DND-41 (cell line): ENCODE measurements around the gene SVIL.

Experiments used
- ATAC-seq: fragments of 200-7000 bp; cut with Tn5 transposase; 3 replicates; pipeline ENCODE4 v1.9.1; 2021; ENCODE audit warnings: low read depth; ENCODE audit not compliant: insufficient read depth
- DNase-seq: peaks from one replicate; pipeline ENCODE4 v3.0.0-alpha.2; 2020
- H2AFZ ChIP-seq: 2 replicates; pipeline ENCODE4 v1.6.0; 2012; ENCODE audit warnings: low read depth, low read length
- H3K27ac ChIP-seq: 2 replicates; pipeline ENCODE4 v1.5.1; 2012; ENCODE audit warnings: low read length, inconsistent platforms
- H3K27me3 ChIP-seq: fragments of 200-600 bp; sonication (generic); 2 replicates; pipeline ENCODE4 v1.6.0; 2012; ENCODE audit warnings: low read length, mild to moderate bottlenecking, inconsistent platforms; ENCODE audit not compliant: insufficient read depth, poor library complexity
- H3K36me3 ChIP-seq: 2 replicates; pipeline ENCODE4 v1.5.1; 2012; ENCODE audit warnings: low read length, inconsistent platforms; ENCODE audit not compliant: insufficient read depth
- H3K4me1 ChIP-seq: 2 replicates; pipeline ENCODE4 v1.5.1; 2012; ENCODE audit warnings: mild to moderate bottlenecking, low read length; ENCODE audit not compliant: insufficient read depth
- H3K4me2 ChIP-seq: 2 replicates; pipeline ENCODE4 v1.6.0; 2012; ENCODE audit warnings: mild to moderate bottlenecking, moderate library complexity, low read length, inconsistent platforms; ENCODE audit not compliant: insufficient read depth
- H3K4me3 ChIP-seq, 2 experiments: fragments of 200-600 bp in 1 of 2; shearing (Covaris generic) in 1 of 2; 2 replicates each; pipeline ENCODE4 v1.5.1; 2012 to 2016; ENCODE audit warnings: inconsistent platforms in 2 of 2, low read length in 2 of 2, mild to moderate bottlenecking in 2 of 2, low read depth in 1 of 2, moderate library complexity in 1 of 2
- H3K79me2 ChIP-seq: 2 replicates; pipeline ENCODE4 v1.6.0; 2012; ENCODE audit warnings: low read length, inconsistent platforms; ENCODE audit not compliant: insufficient read depth
- H3K9ac ChIP-seq: 2 replicates; pipeline ENCODE4 v1.6.0; 2012; ENCODE audit warnings: low read depth, mild to moderate bottlenecking, inconsistent platforms, low read length, moderate library complexity
- H3K9me3 ChIP-seq: 2 replicates; pipeline ENCODE4 v1.5.1; 2012; ENCODE audit warnings: low read length, moderate library complexity, mild to moderate bottlenecking, inconsistent platforms; ENCODE audit not compliant: insufficient read depth, severe bottlenecking
- H4K20me1 ChIP-seq: 2 replicates; pipeline ENCODE4 v1.6.0; 2012; ENCODE audit warnings: low read length; ENCODE audit not compliant: insufficient read depth
- CTCF ChIP-seq: IDR thresholded peaks from 2 replicates; pipeline ENCODE4 v1.5.1; 2012; ENCODE audit warnings: borderline replicate concordance, low read length, moderate library complexity, mild to moderate bottlenecking; ENCODE audit not compliant: poor library complexity, severe bottlenecking; ENCODE audit errors: extremely low read depth
- EZH2 ChIP-seq: IDR thresholded peaks from 3 replicates; pipeline ENCODE4 v1.6.1; 2012; ENCODE audit warnings: borderline replicate concordance, low read depth, mild to moderate bottlenecking, moderate library complexity, low read length, inconsistent platforms; ENCODE audit not compliant: severe bottlenecking

The SVIL gene

GRCh38 chr10:29496341-29497162 lies 138.2 kb downstream of the SVIL start:
- Histone ChIP-seq H3K9me3 (no peaks in the 10 kb centered on the region), H3K9ac (no peak overlapping the region), H3K27ac (no peak overlapping the region), H2AFZ (no peak overlapping the region), H3K27me3 (no peaks in the 10 kb centered on the region), H3K4me2 (no peak overlapping the region), H4K20me1 (no peaks in the 10 kb centered on the region), H3K4me3 (no peak overlapping the region), H3K4me1 (no peaks in the 10 kb centered on the region), H3K79me2 (no peaks in the 10 kb centered on the region), H3K36me3 (peaks cover 46% of the 10 kb centered on the region)
- TF ChIP-seq CTCF (peak; percentile 79), EZH2 (no peak)
- ATAC-seq (peak; percentile 73; the same call in 2 of the 3 replicates), DNase-seq (peak; percentile 33)

GRCh38 chr10:29495366-29495765 lies 139.4 kb downstream of the SVIL start:
- H3K27me3 ChIP-seq, result no peaks in the 10 kb centered on the region
- H3K4me3 ChIP-seq, result no peak overlapping the region
- ATAC-seq (no peak), DNase-seq (no peak)
- no peaks in the 10 kb centered on the region for H3K79me2 ChIP-seq
- TF ChIP-seq CTCF (no peak), EZH2 (no peak)
- no peaks in the 10 kb centered on the region for H3K9me3 ChIP-seq
- no peaks in the 10 kb centered on the region for H3K4me1 ChIP-seq
- no peaks in the 10 kb centered on the region for H4K20me1 ChIP-seq
- no peak overlapping the region for H3K4me2 ChIP-seq
- no peak overlapping the region for H2AFZ ChIP-seq
- no peak overlapping the region for H3K27ac ChIP-seq
- peaks cover 52% of the 10 kb centered on the region for H3K36me3 ChIP-seq
- no peak overlapping the region for H3K9ac ChIP-seq

- no peaks in the 10 kb centered on the region for H3K27me3 ChIP-seq
- H3K9me3 ChIP-seq, result no peaks in the 10 kb centered on the region
- peaks cover 55% of the 10 kb centered on the region for H3K36me3 ChIP-seq
- H2AFZ ChIP-seq, result no peak overlapping the region
- no peak for DNase-seq
- H3K4me1 ChIP-seq, result no peaks in the 10 kb centered on the region
- no peaks in the 10 kb centered on the region for H4K20me1 ChIP-seq
- no peak overlapping the region for H3K9ac ChIP-seq
- no peak overlapping the region for H3K4me3 ChIP-seq
- no peak overlapping the region for H3K4me2 ChIP-seq
- H3K27ac ChIP-seq, result no peak overlapping the region
- TF ChIP-seq EZH2 (no peak), CTCF (no peak)
- no peaks in the 10 kb centered on the region for H3K79me2 ChIP-seq
- no peak for ATAC-seq
Observed at GRCh38 chr10:29493697-29494096, 141.1 kb downstream of the SVIL start.
